Measurements from ENCODE around the gene CUX1.
"Not testable (repeated sequence)": the region's sequence is repeated elsewhere in the genome, so short reads cannot be mapped to it uniquely, and the experiment has no call there.

The CUX1 gene

DNA sequence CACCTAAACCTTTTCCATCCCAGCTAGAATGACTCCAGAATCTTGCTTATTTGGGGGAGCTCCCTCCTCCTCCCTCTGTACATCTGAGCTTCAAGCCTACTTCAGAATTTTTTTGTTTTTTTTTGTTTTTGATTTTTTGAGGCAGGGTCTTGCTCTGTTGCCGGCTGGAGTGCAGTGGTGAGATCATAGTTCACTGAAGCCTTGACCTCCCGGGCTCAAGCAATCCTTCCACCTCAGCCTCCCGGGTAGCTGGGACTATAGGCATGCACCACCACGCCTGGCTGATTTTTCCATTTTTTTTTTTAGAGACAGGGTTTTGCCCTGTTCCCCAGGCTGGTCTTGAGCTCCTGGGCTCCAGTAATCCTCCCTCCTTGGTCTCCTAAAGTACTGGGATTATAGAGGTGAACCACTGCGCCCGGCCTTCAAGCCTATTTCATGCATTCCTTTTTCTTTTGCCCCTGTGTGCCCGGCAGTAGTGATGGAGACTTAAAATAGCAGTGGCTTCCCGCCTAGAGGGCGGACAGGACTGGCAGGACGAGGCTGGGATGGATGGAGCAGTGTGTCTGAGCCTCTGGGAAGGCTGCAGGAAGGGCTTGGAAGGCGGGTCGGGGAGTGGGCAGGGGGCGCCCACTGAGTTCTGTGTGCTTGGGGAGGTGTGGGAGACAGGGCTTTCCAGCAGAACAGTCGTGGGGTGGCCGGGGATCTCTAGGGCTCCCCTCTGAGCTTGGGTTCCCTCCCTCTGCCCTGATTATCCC, 8.8 kb downstream of the CUX1 start:
- DNase-seq (ENCODE audit: low spot score): no peak

DNA sequence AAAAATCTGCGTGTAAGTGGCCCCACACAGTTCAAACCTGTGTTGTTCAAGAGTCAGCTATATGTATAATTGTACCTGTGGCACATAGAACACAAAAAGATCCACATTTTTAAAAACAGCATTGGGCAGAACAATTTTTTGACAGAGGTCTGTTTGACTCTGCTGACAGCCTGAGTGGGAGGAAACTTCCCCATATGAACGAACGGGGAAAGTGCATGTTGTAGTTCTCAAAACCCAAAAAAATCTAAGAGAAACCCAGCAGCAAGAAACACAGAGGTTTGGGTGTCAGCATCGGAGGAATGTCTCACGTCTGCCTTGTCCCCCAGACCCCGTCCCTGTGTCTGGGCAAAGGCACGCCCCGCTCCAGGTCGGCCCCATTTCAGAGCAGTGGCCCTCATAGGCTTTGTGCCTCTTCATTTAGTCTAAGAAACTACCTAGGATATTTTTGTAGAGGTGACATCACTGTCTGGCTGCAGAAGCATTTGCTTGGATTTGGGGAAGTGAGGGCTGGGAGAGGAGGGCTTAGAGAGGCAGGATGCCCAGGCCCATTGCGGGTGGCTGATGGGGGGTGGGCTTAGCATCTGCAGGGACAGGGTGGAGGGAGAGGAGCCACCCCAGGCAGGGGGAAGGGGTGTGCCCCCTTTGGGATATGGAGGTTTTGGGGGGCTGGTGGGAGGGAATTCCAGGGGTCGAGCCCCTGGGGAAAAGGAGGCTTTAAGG, 11.0 kb downstream of the CUX1 start:
- DNase-seq (ENCODE audit: low spot score): no peak

DNA sequence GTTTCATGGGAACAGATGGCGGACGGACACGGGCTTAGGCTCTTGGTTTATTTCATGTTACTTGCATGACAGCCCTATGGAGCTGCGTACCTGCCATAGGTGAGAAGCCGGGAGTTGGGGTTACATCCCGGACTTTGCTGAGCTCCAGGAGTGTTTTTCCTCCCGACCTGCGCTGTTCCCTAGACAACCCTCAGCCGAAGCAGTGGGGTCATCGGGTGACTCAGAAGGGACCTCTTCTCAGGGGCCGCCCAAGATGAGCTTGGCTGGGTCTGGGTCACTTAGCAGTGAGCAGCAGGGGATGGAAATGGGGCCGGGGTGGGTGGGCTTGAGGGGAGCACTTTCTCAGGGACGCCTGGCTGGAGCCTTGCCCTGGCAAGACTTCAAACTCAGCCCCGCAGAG, 11.9 kb downstream of the CUX1 start:
- no peak for DNase-seq (ENCODE audit: low spot score)

DNA sequence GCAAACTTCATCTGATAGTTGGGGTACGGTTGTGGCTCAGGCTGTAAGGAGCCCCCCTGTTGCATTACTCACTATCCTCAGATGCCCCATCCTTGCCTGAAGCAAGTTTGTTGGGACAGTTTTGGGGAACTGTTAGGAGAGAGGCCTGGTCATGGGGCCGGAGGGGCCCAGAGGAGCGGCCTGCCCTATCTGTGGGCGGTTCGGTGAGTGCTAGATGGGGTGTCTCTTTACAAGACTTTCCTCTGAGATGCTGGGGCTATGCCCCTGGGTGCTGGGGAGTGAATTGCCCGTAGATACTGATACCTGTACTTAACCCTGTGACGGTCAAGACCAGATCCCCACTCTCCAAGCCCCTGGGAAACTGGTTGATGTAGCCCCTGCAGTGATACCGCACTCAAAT, 12.4 kb downstream of the CUX1 start:
- DNase-seq (ENCODE audit: low spot score): no peak

DNA sequence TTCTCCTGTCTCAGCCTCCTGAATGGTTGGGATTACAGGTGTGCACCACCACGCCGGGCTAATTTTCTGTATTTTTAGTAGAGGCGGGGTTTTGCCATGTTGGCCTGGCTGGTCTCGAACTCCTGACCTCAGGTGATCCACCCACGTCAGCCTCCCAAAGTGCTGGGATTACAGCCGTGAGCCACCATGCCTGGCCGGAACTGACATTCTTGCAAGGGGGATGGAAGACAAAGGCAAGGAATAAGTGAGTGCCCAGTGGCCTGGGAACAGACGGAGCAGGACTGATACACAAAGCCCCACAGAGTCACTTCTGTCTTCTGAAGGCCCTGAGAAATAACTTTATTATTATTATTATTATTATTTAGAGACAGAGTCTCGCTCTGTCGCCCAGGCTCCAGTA, 14.0 kb downstream of the CUX1 start:
- DNase-seq (ENCODE audit: low spot score): not testable (repeated sequence)

DNA sequence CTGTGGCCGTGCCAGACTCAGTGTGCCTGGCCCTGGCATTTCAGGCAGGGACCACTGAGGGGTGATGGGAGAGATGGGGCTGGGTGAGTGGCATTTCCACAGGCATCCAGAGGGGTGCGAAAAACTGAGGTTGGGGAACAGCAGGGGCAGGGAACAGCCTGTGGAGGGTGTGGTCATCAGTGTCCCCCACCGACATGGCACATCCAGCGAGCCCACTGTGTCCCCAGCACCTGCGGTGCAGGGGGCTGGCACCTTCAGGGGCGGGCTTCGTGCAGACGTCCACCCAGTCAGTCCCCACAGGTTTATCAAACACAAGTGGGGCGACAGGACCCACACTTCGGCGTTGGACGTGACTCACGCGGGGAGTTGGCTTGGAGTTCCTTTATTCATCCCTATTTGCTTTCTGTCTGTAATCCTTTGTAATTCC, 14.8 kb downstream of the CUX1 start:
- DNase-seq (ENCODE audit: low spot score): no peak

DNA sequence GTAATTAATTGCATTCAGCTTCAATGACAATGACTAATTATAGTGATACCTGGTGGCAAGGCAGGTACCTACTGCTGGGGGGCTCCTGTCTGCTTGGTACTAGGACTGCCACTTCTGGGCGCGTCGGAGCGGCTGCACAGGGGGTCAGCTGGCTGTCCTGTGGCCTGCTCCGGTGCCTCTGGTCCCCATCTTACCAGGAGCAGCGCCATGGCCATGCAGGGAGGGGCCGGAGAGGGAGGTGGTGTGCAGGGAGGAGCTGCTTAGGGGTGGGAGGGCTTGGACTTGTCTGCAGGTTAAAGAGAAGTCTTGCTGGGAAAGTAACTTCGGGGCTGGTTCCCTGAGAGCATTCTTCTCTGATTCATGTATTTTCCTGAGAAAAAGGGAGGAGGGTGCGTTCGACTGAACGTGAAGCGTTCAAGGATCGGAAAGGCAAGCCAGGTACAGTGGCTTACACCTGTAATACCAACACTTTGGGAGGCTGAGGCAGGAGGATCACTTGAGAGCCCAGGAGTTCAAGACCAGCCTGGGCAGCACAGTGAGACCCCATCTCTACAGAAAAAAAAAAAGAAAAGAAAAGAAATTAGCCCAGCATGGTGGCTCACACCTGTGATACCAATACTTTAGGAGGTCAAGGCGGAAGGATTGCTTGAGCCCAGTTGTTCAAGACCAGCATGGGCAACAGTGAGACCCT, 15.4 kb downstream of the CUX1 start:
- DNase-seq (ENCODE audit: low spot score): no peak

DNA sequence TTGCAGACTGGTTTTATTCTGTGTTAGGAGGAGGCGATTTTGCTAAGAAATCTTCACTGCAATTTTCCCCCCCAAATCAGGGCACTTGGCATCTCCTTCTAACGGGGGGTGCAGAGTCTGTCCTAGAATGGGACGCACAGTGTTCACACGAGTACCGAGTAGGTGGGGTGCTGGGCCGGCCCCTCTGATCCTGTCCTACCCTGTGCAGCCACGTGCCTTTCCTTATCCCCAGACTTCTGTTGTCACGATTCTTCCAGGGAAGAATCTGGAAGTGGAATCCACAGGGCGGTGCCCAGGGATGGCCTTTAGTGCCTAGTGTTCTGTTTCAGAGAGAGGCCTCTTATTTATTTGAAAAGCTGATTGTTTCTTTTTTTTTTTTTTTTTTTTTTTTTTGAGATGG, 16.4 kb downstream of the CUX1 start:
- no peak for DNase-seq (ENCODE audit: low spot score)

DNA sequence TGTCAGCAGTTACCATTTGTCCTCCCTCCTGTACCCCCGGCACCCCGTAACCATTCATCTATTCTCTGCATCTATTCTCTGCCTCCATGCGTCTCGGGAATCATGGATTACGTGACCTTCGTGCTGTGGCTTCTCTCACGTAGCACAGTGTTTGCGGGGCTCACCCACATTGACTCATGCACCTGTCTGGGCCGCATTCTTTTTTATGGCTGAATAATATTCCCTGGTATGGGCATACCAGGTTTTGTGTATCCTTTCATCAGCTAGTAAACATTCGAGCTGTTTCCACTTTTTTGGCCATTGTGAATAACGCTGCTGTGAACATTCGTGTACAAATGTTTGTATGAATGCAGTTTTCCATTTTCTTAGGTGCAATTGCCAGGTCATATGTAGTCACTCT, 17.7 kb downstream of the CUX1 start:
- DNase-seq (ENCODE audit: low spot score): no peak

DNA sequence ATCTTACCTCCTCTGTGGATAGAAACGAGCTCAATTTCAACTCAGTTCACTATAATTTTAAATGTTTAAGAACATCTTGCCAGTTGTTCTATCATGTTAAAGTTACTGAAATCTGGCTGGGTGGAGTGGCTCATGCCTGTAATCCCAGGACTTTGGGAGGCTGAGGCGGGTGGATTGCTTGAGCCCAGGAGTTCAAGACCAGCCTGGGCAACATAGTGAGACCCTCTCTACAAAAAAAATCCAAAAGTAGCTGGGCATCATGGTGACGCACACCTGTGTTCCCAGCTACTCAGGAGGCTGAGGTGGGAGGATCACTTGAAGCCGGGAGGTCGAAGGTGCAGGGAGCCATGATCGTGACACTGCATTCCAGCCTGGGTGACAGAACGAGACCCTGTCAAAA, 20.0 kb downstream of the CUX1 start:
- not testable (repeated sequence) for DNase-seq (ENCODE audit: low spot score)

DNA sequence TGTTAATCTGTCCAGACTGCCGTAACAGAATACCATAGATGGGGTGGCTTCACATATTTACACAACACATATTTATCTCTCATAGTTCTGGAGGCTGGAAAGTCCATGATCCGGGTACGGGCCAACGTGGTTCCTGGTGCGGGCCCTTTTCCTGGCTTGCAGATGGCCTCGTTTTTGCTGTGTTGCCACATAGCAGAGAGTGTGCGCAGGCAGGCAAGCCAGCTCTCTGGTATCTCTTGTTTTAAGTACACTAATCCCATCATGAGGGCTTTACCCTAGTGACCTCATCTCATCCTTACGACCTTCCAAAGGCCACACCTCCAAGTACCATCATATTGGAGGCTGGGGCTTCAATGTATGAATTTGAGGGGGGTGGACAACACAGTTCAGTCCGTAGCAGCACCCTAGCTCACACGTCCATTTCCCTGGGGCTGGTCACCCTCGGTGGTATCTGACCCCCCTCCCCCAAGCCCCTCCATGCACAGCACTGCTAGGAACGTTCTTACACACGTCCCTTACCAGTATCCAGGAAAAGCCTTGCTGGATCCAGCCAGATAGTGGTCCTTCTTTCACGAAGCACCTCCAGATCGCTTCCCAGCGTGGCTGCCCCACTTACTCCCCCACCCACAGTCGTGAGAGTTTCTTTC, 21.5 kb downstream of the CUX1 start:
- no peak for DNase-seq (ENCODE audit: low spot score)

DNA sequence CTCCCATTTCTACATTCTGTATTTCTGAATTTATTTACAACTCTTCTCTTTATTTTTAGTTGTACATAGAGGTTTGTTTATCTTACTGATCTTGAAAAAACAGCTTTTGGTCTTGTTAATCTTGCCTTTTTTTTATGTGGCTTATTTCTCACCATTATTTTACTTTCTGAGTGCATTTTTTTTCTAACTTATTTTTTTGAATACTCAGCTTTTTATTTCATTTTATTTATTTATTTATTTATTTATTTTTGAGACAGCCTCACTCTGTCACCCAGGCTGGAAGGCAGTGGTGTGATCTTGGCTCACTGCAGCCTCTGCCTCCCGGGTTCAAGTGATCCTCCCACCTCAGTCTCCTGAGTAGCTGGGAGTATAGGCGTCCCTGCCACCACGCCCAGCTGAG, 23.9 kb downstream of the CUX1 start:
- no peak for DNase-seq (ENCODE audit: low spot score)

DNA sequence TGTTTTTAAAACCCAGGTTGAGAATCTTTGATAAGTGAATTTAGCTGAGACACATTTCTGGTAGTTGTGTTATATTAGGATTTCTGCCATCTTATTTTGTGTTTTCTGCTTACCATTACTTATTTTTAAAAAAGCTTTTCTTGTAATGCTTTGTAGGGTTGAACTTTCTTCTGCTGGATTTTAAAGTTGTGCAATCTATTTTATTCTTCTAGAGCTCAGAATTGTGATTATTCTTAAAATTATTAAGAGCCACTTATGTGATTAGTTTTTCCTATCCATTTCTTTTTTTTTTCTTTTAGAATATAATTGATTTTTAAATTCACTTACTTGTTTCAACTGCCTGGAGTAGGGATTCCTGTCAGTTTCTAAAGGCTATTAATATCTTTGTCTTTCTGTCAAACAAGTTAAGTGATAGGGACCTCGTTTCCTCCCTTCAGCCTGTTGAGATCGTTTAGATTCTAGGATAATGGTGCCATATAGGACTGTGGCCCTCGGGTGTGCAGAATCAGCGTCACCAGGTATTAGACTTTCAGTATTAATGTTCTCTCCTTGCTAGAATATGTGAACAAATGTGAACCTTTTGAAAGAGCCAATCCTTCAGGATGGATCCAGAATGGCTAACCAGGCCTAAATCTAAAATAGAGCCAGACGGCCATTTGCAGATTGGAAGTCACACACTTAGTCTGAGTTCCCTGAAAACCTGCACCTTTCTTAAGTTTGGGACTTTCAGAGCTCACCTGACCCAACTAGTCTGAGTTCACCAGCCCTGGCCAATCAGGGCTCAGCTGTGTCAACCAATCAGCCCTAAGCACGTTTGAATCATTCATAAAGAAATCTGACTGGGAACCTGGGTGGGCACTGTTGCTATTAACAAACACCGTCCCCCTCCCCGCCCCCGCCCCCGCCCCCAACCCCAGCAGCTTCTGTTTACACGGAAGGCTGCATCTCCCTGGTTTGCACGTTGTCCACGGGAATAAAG, 26.2 kb downstream of the CUX1 start:
- DNase-seq (ENCODE audit: low spot score): no peak

DNA sequence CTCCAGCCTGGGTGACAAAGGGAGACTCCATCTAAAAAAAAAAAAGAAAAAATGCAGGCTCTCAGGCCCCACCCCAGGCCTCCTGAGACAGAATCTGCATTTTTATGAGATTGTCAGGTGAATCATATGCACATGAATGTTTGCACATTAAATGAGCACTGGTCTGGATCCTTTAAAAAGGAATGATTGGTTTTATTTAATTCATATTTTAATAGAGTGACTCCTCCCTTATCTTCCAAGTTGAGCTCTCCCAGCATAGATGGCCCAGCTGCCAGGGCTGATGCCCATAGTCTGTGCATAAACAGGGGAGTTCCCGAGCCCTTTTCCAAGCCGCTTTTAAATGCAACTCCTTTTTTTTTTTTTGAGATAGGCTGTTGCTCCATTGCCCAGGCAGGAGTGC, 28.5 kb downstream of the CUX1 start:
- DNase-seq (ENCODE audit: low spot score): no peak

DNA sequence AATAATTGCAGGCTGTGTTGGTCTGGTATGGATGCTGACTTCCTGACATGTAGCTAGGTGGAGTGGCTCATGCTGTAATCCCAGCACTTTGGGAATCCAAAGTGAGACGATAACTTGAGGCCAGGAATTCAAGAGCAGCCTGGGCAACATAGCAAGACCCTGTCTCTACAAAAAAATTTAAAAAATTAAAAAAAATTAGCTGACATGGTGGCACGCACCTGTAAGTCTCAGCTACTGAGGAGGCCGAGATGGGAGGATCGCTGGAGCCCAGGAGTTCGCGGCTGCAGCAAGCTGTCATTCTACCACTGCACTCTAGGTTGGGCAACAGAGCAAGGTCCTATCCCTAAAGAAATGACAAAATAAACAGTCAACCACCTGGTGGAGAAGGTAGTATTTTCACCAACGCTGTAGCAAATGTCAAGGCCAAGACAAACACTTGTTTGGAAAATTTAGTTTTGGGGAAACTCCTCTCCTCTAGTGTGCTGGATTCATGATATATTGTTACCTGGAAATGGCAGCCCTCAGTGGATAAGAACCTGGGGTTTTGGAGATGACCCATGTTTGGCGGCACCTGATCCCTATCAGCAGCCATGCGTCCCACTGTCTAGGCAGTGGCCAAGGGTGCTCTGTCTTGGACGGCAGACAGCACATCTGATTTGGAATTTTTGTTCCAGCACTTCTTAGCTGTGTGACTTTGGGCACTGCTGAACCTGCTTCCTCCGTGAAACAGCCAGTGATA, 29.5 kb downstream of the CUX1 start:
- DNase-seq (ENCODE audit: low spot score): no peak

DNA sequence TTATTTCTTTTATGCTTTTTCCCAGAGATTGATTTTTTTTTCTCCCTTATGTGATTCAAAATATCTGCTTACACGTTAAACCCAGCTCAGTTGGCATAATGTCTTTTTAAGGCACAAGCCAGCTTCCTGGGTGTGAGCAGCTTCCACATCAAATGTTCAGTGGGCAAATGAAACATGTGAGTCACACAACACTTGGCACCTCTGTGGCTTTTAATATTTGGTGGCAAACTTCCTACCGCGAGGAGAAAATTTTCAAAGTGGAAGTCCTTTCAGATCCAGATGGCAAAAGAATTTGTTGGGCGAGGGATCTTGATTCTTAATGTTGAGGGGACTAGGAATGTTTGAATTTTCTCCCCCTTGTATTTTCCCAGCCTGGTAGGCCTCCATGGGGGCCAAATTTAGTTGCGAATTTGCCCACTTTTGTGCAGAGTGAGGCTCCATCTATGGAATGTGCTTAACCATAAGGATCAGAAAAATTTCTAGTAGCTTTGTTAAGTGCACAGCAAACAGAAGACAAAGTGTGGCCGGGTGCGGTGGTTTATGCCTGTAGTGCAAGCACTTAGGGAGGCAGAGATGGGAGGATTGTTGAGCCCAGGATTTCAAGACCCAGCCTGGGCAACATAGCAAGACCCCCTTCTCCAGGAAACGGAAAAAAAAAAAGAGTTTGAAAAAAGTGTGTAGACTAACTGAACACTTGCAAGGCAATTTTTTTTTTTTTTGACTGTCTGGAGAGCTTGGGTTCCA, 31.0 kb downstream of the CUX1 start:
- no peak for DNase-seq (ENCODE audit: low spot score)

DNA sequence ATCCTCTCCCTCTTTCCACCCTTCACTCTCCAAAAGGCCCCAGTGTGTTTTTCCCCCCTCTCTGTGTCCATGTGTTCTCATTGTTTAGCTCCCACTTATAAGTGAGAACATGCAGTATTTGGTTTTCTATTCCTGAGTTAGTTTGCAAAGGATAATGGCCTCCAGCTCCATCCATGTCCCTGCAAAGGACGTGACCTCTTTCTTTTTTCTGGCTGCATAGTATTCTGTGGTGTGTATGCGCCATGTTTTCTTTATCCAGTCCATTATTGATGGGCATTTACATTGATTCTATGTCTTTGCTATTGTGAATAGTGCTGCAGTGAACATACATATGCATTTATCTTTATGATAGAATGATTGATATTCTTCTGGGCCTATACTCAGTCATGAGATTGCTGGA, 31.9 kb downstream of the CUX1 start:
- DNase-seq (ENCODE audit: low spot score): not testable (repeated sequence)

DNA sequence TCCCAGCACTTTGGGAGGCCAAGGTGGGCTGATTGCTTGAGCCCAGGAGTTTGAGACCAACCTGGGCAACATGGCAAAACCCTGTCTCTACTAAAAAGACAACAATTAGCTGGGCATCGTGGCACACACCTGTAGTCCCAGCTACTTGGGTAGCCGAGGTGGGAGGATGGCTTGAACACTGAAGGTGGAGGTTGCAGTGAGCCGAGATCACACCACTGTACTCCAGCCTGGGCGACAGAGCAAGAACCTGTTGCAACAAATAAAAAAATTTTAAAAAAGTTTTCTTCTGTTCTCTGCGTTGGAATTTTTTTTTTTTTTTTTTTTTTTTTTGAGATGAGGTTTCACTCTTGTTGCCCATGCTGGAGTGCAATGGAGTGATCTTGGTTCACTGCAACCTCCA, 34.9 kb downstream of the CUX1 start:
- not testable (repeated sequence) for DNase-seq (ENCODE audit: low spot score)

DNA sequence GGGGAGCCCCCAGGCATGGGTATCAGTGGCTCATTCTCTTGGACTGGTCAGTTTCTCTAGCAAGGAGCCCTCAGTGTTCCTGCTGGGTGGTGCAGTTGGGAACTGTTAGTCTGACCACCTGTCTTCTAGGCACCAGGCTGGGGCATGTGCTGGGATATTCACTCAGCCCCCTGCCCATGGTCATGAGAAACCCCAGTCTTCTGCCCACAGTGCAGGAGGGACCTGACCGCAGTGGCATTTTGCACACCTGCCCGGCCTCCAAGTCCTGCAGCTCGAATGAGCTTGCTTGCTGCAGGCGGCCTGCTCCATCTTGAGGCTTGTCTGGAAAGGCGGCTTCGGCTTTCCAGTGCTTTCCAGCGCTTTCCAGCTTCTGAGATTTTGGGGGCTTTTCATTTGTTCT, 36.3 kb downstream of the CUX1 start:
- no peak for DNase-seq (ENCODE audit: low spot score)

All from cerebellar cortex (tissue), 1 donor.